Adrenal gland (tissue), 12 donors: Measurements from ENCODE around the gene ANKRD23. TPM values are rescaled to one million over a fixed set of nuclear protein-coding genes. Genes with fewer than 3 reads are reported as not detected.
A peak's percentile ranks its signal among the peaks of the same experiment; 100 is the strongest.
"Not testable (repeated sequence)": the region's sequence is repeated elsewhere in the genome, so short reads cannot be mapped to it uniquely, and the experiment has no call there.

Experiments used
- DNase-seq, 7 donors: peaks; one replicate each; pipeline ENCODE4 v3.0.0-alpha.2; 2019 to 2020
- H3K27ac ChIP-seq, 5 donors: fragments of 200-600 bp; sonication (generic) in 4 of 5; 1 replicate in 3 of 5; 2 replicates in 2 of 5; pipeline versions ENCODE4 v1.5.1 to v1.8.0; 2016 to 2020; ENCODE audit warnings: mild to moderate bottlenecking in 1 of 5
- H3K27me3 ChIP-seq: fragments of 200-600 bp; 2 replicates; pipeline ENCODE4 v1.8.0; 2021
- H3K36me3 ChIP-seq, 2 donors: fragments of 200-600 bp; replicated peaks in 1 of 2; 1 replicate in 1 of 2; 2 replicates in 1 of 2; pipeline versions ENCODE4 v1.5.1 to v1.8.0; 2018 to 2022
- H3K4me1 ChIP-seq, 2 donors: fragments of 200-600 bp; replicated peaks in 1 of 2; 1 replicate in 1 of 2; 2 replicates in 1 of 2; pipeline versions ENCODE4 v1.5.1 to v1.8.0; 2018 to 2021
- H3K4me3 ChIP-seq, 4 donors: fragments of 200-600 bp; sonication (generic) in 3 of 4; one replicate each; pipeline ENCODE4 v1.5.1; 2016 to 2018
- H3K9me3 ChIP-seq, 3 donors: fragments of 200-600 bp; sonication (generic) in 1 of 3; replicated peaks in 1 of 3; 1 replicate in 2 of 3; 2 replicates in 1 of 3; pipeline versions ENCODE4 v1.5.1 to v1.8.0; 2016 to 2021
- POLR2A ChIP-seq, 2 donors: fragments of 450-650 bp; IDR thresholded peaks; one replicate each; pipeline ENCODE4 v1.6.1; 2017; ENCODE audit warnings: antibody characterized with exemption in 2 of 2, mild to moderate bottlenecking in 2 of 2, moderate library complexity in 1 of 2
- WGBS, 4 donors: extraction: QIAGEN DNeasy Blood & Tissue Kit in 2 of 4; methylation state at CpG; one replicate each; pipeline versions ENCODE4 v1.1.5 to v1.1.7; 2013 to 2017; 5-methylcytosine and 5-hydroxymethylcytosine counted together
- intact Hi-C, 2 donors: fragments of 100-400 bp; cut with DNase I; formaldehyde crosslinking; loops; one replicate each; pipeline versions ENCODE4 v1.14.1 to v1.15.0; 2022 to 2023
- polyA plus RNA-seq, 3 donors: library from polyadenylated mRNA; stranded (reverse); fragments of 200-250 nt in 2 of 3; fragments of 350-450 nt in 1 of 3; fragmentation: Illumina TruSeq in 1 of 3; extraction: RNeasy Lipid Tissue Mini Kit (QIAGEN cat#74804) in 1 of 3; gene quantifications; one replicate each; pipeline ENCODE4 v1.2.3, GENCODE V29; 2013 to 2014
- total RNA-seq, 9 donors: library from RNA; depleted of rRNA in 4 of 9; stranded (reverse); fragments of >200 nt in 4 of 9; fragments of 120-200 nt in 1 of 9; fragmentation: NEBNext Ultra II Directional in 1 of 9; extraction: Animal tissue kit (Norgen Biotek cat#: 25700) in 1 of 9; gene quantifications; one replicate each; pipeline versions ENCODE4 v1.1.0 to v1.2.4, GENCODE V29; 2013 to 2023
- TF ChIP-seq, protein P1 (sequence below), 6 experiments: fragments of 450-650 bp in 4 of 6; fragments of 200-600 bp in 2 of 6; sonication (generic) in 1 of 6; IDR thresholded peaks; 1 replicate in 5 of 6; 2 replicates in 1 of 6; pipeline versions ENCODE4 v1.5.1 to v1.8.0; 2016 to 2021; ENCODE audit warnings: antibody characterized with exemption in 6 of 6, mild to moderate bottlenecking in 2 of 6, moderate library complexity in 1 of 6
- donor health status: healthy with polysubstance abuse.
- donor health status: Bipolar disorder and iron deficiency.
- donor health status: DM: yes; HTN: yes; CAD: no.
- donor health status: DM: no; HTN: no; CAD: no.
- donor health status: DM: no; HTN: no; CAD: no.
- donor health status: DM: yes; HTN: yes; CAD: no.

The ANKRD23 gene
- total and polyA plus RNA-seq, 12 donors = 1.1 to 10.6 (median 3.8) TPM

DNA sequence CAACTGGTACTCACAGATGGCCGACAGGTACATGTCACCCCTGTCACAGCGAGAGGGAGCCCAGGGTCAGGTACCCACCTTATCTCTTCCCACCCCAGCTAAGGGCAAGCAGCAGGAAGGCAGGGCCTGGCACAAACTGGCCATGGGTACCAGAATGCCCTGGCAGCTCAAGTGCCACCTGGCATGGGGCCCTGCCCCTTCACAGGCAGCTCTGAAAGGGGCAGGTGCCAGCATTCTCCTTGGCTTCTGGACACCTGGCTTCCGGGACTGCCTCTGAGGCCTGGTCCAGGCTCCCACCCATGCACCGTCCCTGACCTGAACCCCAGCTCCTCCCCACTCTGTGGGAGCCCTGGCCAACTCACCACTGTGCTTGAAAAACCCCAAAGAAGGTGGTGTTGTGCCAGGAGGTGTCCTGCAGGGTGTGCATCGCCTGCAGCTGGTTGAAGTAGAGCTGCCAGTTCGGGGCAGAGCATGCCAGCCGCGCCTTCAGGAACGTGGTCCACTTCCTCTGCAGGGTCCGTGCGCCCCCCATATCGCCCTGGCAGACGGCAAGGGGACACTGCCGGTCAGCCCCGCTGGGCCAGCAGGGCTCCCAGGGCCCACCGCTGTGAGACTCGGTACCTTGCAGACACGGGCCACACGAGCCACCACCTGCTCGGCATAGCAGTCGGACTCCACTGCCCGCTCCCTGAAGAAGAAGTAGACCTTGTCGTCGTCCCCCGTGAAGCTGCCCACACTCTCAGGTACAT is 20.7 kb upstream of the ANKRD23 start:
- intact Hi-C loops = loop anchor here (5.0 to 10.0 kb wide), 6 partner anchors 50 to 250 kb away; partner anchors contain the start of genes ANKRD36 (in 1 of the 2), CNNM3 (in 1 of the 2) and CNNM4 (in 1 of the 2)
- Histone ChIP-seq H3K4me3 (no peak overlapping the region), H3K36me3 (peaks cover 0 to 74% of the 10 kb centered on the region in 2 donors), H3K27ac (peak overlapping the region in 1 of 5 donors; percentile 30), H3K9me3 (no peaks in the 10 kb centered on the region), H3K27me3 (no peaks in the 10 kb centered on the region), H3K4me1 (peaks cover 11 to 27% of the 10 kb centered on the region in 2 donors)
- no peak for DNase-seq
- WGBS, 4 donors = 84 to 91% (median 86%) methylated on average over 7 to 25 of the region's 25 CpGs
- TF ChIP-seq, protein P1, sequence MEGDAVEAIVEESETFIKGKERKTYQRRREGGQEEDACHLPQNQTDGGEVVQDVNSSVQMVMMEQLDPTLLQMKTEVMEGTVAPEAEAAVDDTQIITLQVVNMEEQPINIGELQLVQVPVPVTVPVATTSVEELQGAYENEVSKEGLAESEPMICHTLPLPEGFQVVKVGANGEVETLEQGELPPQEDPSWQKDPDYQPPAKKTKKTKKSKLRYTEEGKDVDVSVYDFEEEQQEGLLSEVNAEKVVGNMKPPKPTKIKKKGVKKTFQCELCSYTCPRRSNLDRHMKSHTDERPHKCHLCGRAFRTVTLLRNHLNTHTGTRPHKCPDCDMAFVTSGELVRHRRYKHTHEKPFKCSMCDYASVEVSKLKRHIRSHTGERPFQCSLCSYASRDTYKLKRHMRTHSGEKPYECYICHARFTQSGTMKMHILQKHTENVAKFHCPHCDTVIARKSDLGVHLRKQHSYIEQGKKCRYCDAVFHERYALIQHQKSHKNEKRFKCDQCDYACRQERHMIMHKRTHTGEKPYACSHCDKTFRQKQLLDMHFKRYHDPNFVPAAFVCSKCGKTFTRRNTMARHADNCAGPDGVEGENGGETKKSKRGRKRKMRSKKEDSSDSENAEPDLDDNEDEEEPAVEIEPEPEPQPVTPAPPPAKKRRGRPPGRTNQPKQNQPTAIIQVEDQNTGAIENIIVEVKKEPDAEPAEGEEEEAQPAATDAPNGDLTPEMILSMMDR (IDR thresholded peaks at IDR 0.05) = no peak
- no peak for TF ChIP-seq POLR2A (IDR thresholded peaks at IDR 0.05)

- Histone ChIP-seq H3K36me3 (peaks cover 0 to 74% of the 10 kb centered on the region in 2 donors), H3K27ac (no peak overlapping the region), H3K27me3 (no peaks in the 10 kb centered on the region), H3K4me1 (peaks cover 11 to 35% of the 10 kb centered on the region in 2 donors), H3K4me3 (no peak overlapping the region), H3K9me3 (no peaks in the 10 kb centered on the region)
- DNase-seq = no peak
- 81 to 90% (median 88%) methylated on average over 10 to 19 of the region's 19 CpGs for WGBS, 4 donors
- intact Hi-C loops = loop anchor here (5.0 to 10.0 kb wide), 4 partner anchors 49 to 251 kb away; partner anchors contain the start of genes ANKRD36 (in 1 of the 2) and CNNM3 (in 1 of the 2)
- TF ChIP-seq, protein P1 (IDR thresholded peaks at IDR 0.05) = no peak
- no peak for TF ChIP-seq POLR2A (IDR thresholded peaks at IDR 0.05)
Measured at GRCh38 chr2:96863575-96864342, 19.9 kb upstream of the ANKRD23 start.

- not testable (repeated sequence) for H3K27me3 ChIP-seq, H3K4me3 ChIP-seq, H3K27ac ChIP-seq, DNase-seq, H3K9me3 ChIP-seq
- peaks cover 0 to 74% of the 10 kb centered on the region in 2 donors for H3K36me3 ChIP-seq
- intact Hi-C loops = loop anchor here (5.0 to 10.0 kb wide), 4 partner anchors 48 to 252 kb away; partner anchors contain the start of genes ANKRD36 (in 1 of the 2) and CNNM3 (in 1 of the 2)
- WGBS, 4 donors = 83 to 94% (median 87%) methylated on average over 4 of the region's 4 CpGs
- H3K4me1 ChIP-seq = peaks cover 8 to 38% of the 10 kb centered on the region in 2 donors
Measured at GRCh38 chr2:96863056-96863455, 19.2 kb upstream of the ANKRD23 start.

DNA sequence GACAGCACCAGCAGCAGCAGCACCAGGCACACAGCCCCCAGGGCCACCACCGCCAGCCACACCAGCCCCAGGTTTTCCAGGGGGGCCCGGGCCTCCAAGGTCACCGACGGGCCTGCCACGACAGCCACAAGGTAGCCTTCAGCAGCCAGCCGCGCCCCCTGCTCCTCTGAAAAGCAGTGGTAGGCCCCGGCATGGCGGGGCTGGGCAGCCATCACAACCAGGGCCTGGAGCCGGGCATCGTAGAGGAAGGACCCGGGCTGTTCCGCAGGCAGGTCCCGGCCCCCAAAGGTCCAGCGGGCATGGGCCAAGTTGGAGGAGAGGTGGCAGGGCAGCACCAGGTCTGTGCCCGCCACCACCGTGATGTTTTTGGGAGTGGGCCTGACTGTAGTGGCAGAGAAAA is 17.3 kb upstream of the ANKRD23 start:
- no peak for DNase-seq
- Histone ChIP-seq H3K36me3 (peaks cover 0 to 61% of the 10 kb centered on the region in 2 donors), H3K4me3 (no peak overlapping the region), H3K4me1 (peaks cover 12 to 30% of the 10 kb centered on the region in 2 donors), H3K9me3 (no peaks in the 10 kb centered on the region), H3K27ac (no peak overlapping the region), H3K27me3 (no peaks in the 10 kb centered on the region)
- TF ChIP-seq, protein P1 (IDR thresholded peaks at IDR 0.05) = no peak
- no peak for TF ChIP-seq POLR2A (IDR thresholded peaks at IDR 0.05)
- WGBS, 4 donors = 73 to 94% (median 83%) methylated on average over 3 to 17 of the region's 17 CpGs
- intact Hi-C loops = loop anchor here (5.0 to 10.0 kb wide), 4 partner anchors 46 to 254 kb away; partner anchors contain the start of genes ANKRD36 (in 1 of the 2) and CNNM3 (in 1 of the 2)
